HG03457 (cell line): ENCODE measurements around the gene PSIP1.

Source experiments
- ATAC-seq: cut with Tn5 transposase; IDR thresholded peaks from one replicate; pipeline ENCODE4 v1.9.1; 2021; ENCODE audit warnings: moderate number of reproducible peaks; ENCODE audit not compliant: unreplicated experiment

Gene PSIP1

GRCh38 chr9:15509931-15510788, 610 bp downstream of the PSIP1 start:
- peak; percentile 37 for ATAC-seq

DNA sequence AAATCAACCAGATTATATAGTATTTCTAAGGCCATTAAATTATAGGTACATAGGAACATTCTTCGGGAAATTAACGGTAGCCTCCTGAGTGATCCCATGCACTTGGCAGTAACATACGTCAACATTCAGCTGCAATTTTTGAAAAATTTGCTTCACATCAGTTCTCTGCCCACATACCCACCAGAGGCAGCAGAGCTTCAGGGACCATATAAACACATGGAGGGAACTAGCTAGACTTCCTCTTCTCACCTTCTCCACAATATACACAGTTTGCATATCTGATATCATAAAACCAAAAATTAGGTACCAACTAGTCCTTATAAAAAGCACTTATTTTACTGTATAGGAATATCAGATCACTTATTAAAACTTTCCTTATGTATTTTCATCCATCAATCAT, 4.8 kb downstream of the PSIP1 start:
- no peak for ATAC-seq

GRCh38 chr9:15501803-15502202, 9.0 kb downstream of the PSIP1 start:
- no peak for ATAC-seq

- ATAC-seq = no peak
Observed at GRCh38 chr9:15501179-15501578, 9.6 kb downstream of the PSIP1 start.

DNA sequence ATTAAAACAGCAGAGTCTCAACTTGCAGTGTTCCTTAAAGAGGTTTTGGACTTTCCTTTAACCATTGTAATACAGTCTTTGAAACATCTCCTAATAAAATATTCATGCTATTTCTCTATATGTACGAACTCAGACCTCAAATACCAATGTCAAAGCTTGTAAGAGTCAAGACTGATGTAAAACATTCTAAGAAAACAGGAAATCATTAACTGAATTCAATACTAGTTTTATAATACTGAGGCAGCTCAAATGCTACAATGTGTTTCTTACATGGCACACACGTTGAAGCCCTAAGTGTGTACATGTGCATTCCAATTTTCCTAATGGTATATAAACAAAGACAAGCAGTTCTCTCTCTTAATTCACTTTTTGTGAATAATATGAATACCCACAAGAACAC, 11.6 kb downstream of the PSIP1 start:
- no peak for ATAC-seq

- no peak for ATAC-seq
Observed at GRCh38 chr9:15498246-15498995, 12.3 kb downstream of the PSIP1 start.

DNA sequence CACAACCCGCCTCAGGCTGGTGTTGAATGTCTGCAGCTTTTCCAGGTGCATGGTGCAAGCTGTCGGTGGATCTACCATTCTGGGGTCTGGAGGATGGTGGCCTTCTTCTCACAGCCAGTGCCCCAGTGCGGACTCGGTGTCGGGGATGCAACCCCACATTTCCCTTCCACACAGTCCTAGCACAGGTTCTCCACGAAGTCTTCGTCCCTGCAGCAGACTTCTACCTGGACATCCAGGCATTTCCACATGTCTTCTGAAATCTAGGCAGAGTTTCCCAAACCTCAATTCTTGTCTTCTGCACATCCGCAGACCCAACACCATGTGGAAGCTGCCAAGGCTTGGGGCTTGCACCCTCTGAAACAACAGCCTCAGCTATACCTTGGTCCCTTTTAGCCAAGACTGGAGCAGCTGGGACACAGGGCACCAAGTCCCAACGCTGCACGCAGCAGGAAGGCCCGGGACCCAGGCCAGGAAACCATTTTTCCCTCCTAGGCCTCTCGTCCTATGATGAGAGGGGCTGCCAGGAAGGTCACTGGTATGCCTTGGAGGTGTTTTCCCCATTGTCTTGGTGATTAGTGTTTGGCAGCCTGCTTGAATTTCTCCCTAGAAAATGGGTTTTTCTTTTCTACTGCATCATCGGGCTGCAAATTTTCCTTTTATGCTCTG, 18.2 kb downstream of the PSIP1 start:
- no peak for ATAC-seq

GRCh38 chr9:15491950-15492349, 18.8 kb downstream of the PSIP1 start:
- no peak for ATAC-seq

DNA sequence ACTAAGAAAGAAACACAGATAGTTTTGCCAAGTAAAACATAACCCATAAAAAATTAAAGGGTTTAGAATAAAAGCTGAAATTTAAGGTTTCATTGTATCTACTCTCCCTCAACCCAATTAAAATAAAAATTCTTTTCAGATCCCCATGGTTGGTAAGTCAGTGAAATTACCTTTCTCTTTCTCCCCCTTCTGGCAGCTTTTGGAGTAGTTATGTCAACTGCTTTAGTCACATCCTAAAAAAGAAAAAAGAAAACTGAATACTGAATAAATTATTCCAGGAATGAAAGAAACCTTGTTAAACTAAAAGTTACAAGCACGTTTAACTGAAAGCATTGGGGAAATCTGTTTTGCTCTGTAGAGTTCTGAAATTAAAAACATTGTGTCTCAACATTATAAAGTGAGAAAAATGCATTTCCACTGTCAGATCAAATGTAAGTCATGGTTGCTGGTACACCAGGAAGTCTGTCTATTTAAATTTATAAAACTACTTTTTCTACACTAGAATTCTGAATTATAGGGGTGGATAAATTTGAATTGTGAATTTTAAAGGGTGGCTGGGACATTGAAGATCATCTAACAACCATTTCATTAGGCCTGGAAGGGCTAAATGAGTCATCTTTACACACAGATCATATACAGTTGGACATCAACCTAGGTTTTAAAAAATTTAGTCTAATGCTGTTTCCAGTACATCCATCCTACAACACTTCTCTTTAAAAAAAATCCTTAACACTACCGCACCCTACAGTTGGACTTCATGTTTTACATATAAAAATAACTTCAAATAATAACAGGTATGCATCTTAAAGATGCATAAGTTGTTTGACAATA, 24.7 kb downstream of the PSIP1 start:
- ATAC-seq = no peak

- ATAC-seq = no peak
Observed at GRCh38 chr9:15484802-15485201, 26.0 kb downstream of the PSIP1 start.

- ATAC-seq = no peak
Observed at GRCh38 chr9:15482146-15482545, 28.6 kb downstream of the PSIP1 start.

DNA sequence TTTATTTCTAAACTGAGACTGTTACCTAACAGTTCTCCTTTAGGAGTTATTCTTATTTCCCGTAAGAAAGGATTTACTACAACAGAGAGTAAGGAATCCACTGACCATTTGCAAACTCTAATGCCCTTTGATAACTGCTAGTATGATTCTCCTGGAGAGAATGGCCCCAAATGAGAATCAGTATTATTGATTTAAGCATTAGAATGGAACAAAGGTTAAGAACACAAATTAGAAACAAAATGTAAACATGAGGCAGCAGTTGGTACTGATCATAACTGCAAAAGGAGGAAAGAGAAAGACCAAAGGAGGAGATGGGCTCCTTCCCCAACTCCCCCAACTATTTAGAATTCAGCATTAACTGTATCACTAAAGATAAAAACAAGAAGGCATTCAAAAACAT, 30.7 kb downstream of the PSIP1 start:
- ATAC-seq = no peak

DNA sequence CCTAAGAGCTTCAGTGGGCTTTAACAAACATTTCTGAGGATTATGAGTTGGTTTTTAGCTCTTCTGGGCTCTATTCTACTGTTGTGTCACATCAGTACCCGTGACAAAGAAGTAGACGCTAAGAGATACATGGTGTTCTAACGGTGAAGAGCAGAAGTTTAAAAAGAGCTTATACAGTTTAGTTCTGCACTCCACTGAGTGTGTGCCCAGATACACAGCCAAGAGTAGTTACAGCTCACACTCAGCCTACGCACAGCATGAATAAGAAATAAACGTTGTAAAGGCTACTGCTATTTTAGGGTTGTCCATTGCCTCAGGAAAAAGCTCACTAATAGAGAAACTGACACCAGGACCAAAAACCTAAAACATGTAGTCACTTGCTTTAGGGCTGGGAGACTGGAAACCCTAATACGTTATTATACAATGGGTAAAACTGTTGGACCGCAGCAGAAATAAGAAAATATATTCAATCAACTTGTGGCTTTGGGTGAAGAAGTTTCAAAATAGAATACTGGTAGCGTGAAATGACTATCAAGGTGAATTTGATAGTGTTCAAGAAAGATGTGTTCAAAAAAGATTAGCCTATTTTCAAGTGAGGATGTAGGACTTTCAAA, 34.7 kb downstream of the PSIP1 start:
- ATAC-seq = no peak

GRCh38 chr9:15469862-15470261, 40.9 kb downstream of the PSIP1 start:
- no peak for ATAC-seq

- no peak for ATAC-seq
Observed at GRCh38 chr9:15469406-15469805, 41.4 kb downstream of the PSIP1 start.

- ATAC-seq = no peak
Observed at GRCh38 chr9:15468145-15468544, 42.6 kb downstream of the PSIP1 start.

DNA sequence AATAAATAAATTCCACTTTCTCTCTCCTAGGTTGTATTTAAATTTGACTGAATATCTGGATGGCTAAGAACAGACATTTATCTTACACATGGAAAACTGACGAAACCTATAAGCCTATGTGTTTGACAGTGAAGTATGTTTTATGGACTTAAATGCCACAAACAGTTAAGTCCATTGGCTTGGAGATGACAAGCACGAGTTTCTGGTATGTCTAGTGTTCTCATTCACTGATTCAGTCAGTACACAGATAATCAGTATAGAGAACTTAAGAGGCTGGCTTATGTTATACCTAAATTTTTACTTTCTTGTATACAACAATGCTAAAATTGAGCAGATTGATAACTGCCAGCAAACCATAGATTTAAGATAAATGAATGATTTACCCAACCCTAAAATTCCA, 49.2 kb downstream of the PSIP1 start:
- ATAC-seq = no peak

- ATAC-seq = no peak
Observed at GRCh38 chr9:15461056-15461455, 49.7 kb downstream of the PSIP1 start.

- no peak for ATAC-seq
Observed at GRCh38 chr9:15453956-15454355, 56.8 kb downstream of the PSIP1 start.

GRCh38 chr9:15444141-15444540, 66.6 kb downstream of the PSIP1 start:
- no peak for ATAC-seq
